ENCODE measurements around the gene HUNK. TPM values are rescaled to one million over a fixed set of nuclear protein-coding genes. Genes with fewer than 3 reads are reported as not detected.

HUNK gene
- total RNA-seq, 1 donor from 2014 or later: 29.1 TPM

DNA sequence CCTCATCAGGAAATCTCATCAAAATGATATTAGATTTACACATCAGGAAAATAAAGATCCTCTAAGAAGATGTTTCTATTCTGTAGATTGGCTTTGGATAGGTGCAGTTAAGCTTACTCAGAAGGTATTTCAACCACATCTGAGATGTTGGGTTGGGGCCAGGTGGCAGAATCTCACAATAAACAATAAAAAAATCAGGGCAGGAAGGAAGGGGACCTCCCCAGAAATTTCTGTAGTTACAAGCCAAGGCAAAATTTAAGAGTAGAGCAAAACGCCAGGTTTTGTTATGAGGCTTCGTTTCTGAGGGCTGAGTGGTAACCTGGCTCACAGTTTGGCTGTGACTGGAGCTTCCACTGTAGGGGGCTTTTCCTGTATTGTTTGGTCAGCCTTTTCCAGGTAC is 84.8 kb downstream of the HUNK start:
- H3K36me3 Mint-ChIP-seq (ENCODE audit: low read depth): peaks cover 60% of the 10 kb centered on the region
- H3K27ac Mint-ChIP-seq (ENCODE audit: unreplicated experiment): no peak overlapping the region
- no peaks in the 10 kb centered on the region for H3K4me1 Mint-ChIP-seq
- H3K9me3 Mint-ChIP-seq: peaks cover 6% of the 10 kb centered on the region
- TF ChIP-seq, protein P1, sequence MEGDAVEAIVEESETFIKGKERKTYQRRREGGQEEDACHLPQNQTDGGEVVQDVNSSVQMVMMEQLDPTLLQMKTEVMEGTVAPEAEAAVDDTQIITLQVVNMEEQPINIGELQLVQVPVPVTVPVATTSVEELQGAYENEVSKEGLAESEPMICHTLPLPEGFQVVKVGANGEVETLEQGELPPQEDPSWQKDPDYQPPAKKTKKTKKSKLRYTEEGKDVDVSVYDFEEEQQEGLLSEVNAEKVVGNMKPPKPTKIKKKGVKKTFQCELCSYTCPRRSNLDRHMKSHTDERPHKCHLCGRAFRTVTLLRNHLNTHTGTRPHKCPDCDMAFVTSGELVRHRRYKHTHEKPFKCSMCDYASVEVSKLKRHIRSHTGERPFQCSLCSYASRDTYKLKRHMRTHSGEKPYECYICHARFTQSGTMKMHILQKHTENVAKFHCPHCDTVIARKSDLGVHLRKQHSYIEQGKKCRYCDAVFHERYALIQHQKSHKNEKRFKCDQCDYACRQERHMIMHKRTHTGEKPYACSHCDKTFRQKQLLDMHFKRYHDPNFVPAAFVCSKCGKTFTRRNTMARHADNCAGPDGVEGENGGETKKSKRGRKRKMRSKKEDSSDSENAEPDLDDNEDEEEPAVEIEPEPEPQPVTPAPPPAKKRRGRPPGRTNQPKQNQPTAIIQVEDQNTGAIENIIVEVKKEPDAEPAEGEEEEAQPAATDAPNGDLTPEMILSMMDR (conservative IDR thresholded peaks at IDR 0.05): no peak
- no peaks in the 10 kb centered on the region for H3K27me3 Mint-ChIP-seq (ENCODE audit: low read depth)
- no peak overlapping the region for H3K4me3 Mint-ChIP-seq
- DNase-seq (ENCODE audit: low read depth, low spot score): no peak

DNA sequence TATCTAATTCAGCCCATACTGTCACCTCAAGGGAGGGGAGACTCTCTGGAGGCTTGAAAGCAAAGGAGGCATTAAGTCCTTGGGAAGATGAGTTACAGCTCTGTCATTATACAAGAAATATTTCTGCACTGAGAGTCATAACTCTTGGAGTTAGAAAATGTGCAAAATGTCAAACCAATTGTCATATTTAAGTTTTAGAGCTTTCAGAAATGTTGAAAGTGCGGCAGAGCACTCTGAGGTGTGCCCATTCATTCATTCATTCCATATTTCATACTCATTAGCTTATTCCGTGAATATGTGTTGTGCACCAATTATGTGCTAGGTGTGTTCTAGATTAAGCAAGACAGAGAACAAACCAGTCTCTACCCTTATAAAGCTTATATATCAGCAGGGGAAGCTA is 87.1 kb downstream of the HUNK start:
- H3K36me3 Mint-ChIP-seq (ENCODE audit: low read depth): peaks cover 66% of the 10 kb centered on the region
- TF ChIP-seq, protein P1 (conservative IDR thresholded peaks at IDR 0.05): no peak
- H3K4me1 Mint-ChIP-seq: peaks cover 9% of the 10 kb centered on the region
- H3K4me3 Mint-ChIP-seq: no peak overlapping the region
- H3K9me3 Mint-ChIP-seq: peaks cover 6% of the 10 kb centered on the region
- DNase-seq (ENCODE audit: low read depth, low spot score): no peak
- H3K27me3 Mint-ChIP-seq (ENCODE audit: low read depth): no peaks in the 10 kb centered on the region
- H3K27ac Mint-ChIP-seq (ENCODE audit: unreplicated experiment): no peak overlapping the region

DNA sequence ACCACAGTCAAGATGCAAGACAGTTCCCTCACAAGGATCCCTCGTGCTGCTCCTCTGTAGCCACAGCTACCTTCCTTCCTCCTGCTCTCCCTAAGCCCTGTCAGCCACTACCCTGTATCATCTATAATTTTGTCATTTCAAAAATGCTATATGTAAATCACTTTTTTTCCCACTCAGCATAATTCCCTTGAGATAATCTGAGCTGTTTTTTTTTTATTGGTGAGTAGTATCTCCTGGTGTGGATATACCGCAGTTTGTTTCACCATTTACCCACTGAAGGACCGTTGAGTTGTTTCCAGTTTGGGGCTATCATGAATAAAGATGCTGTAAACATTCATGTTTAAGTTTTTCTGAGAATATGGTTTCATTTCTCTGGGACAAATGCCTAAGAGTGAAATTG is 88.2 kb downstream of the HUNK start:
- TF ChIP-seq, protein P1 (conservative IDR thresholded peaks at IDR 0.05): no peak
- Mint-ChIP-seq H3K36me3 (ENCODE audit: low read depth) (peaks cover 63% of the 10 kb centered on the region), H3K27me3 (ENCODE audit: low read depth) (no peaks in the 10 kb centered on the region), H3K4me1 (peaks cover 12% of the 10 kb centered on the region), H3K27ac (ENCODE audit: unreplicated experiment) (no peak overlapping the region), H3K9me3 (peaks cover 6% of the 10 kb centered on the region), H3K4me3 (no peak overlapping the region)
- DNase-seq (ENCODE audit: low read depth, low spot score): no peak

DNA sequence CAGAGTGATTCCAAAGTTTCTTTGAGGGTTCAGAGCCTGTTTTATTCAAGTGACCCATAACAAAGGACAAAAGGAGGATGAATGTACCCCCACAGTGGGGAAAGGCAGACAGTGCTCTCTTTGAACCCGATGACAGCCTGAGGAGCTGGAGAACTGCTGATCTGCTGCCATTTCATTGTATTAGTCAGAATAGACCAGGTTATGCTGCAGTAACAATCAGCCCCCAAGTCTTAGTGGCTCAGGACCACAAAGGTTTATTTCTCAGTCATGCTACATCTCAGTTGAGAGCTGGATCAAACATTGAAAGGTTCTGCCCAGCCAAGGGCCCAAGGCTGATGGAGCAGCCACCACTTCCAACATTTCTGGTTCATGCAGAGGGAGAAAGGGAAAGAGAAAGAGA is 88.9 kb downstream of the HUNK start:
- no peak for DNase-seq (ENCODE audit: low read depth, low spot score)
- TF ChIP-seq, protein P1 (conservative IDR thresholded peaks at IDR 0.05): no peak
- Mint-ChIP-seq H3K36me3 (ENCODE audit: low read depth) (peaks cover 57% of the 10 kb centered on the region), H3K9me3 (peaks cover 6% of the 10 kb centered on the region), H3K27me3 (ENCODE audit: low read depth) (no peaks in the 10 kb centered on the region), H3K4me3 (no peak overlapping the region), H3K4me1 (peaks cover 12% of the 10 kb centered on the region), H3K27ac (ENCODE audit: unreplicated experiment) (no peak overlapping the region)

DNA sequence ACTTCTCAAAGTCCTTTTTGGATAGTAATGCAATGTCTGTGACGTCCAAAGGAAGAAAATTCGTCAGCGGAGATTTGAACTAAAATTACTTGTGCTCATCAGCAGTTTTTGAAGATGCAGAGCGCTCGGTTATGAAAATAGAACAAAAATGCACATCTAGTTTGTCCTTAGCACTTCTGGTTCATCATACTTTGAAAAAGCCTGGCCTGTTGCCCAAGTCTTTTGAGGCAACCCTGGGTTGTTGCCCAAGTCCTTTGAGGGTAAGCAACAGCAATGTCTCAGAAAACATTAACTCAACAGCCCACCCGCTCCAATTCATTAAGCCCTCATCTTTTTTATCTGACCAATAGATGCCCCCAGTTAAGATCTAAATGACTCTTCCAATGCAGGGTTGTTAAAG is 91.9 kb downstream of the HUNK start:
- Mint-ChIP-seq H3K27ac (ENCODE audit: unreplicated experiment) (peak overlapping the region; percentile 47), H3K27me3 (ENCODE audit: low read depth) (no peaks in the 10 kb centered on the region), H3K9me3 (peaks cover 6% of the 10 kb centered on the region), H3K36me3 (ENCODE audit: low read depth) (peaks cover 39% of the 10 kb centered on the region), H3K4me3 (no peak overlapping the region), H3K4me1 (peaks cover 17% of the 10 kb centered on the region)
- DNase-seq (ENCODE audit: low read depth, low spot score): no peak
- TF ChIP-seq, protein P1 (conservative IDR thresholded peaks at IDR 0.05): no peak

DNA sequence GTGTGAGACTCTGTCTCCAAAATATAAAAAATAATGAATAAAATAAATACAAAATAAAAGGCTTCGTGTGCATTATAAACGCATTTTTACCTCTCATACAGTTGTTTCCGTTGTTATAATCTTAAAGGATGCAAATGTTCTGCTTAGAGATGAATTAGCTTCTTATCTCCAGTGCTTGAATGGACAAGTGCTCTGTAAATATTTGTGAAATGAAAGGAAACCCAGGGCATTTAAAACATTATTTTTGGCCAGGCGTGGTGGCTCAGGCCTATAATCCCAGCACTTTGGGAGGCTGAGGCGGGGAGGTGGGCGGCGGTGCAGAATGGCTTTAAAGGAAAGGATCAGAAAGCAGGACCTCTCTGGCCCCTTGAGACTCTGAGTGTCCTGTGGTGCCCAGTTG is 94.5 kb downstream of the HUNK start:
- H3K4me1 Mint-ChIP-seq: peaks cover 17% of the 10 kb centered on the region
- no peaks in the 10 kb centered on the region for H3K9me3 Mint-ChIP-seq
- TF ChIP-seq, protein P1 (conservative IDR thresholded peaks at IDR 0.05): no peak
- H3K27me3 Mint-ChIP-seq (ENCODE audit: low read depth): no peaks in the 10 kb centered on the region
- no peak overlapping the region for H3K4me3 Mint-ChIP-seq
- peak overlapping the region; percentile 4 for H3K27ac Mint-ChIP-seq (ENCODE audit: unreplicated experiment)
- DNase-seq (ENCODE audit: low read depth, low spot score): no peak
- peaks cover 17% of the 10 kb centered on the region for H3K36me3 Mint-ChIP-seq (ENCODE audit: low read depth)
